ENCODE data around the gene ANKAR. TPM values are rescaled to one million over a fixed set of nuclear protein-coding genes. Genes with fewer than 3 reads are reported as not detected.

ANKAR gene
- total and polyA plus RNA-seq, 9 of the 15 experiments (the other 6 are each of a cell fraction or from before 2014, with no cell fraction given) = 0.04 to 0.52 (median 0.39) TPM

- Histone ChIP-seq H3K9me1 (ENCODE audit: control insufficient read depth, insufficient read depth, low read length) (no peaks in the 10 kb centered on the region), H3K9me3 (replicated peaks; ENCODE audit: control insufficient read depth, insufficient read depth, low read depth, low read length) (no peaks in the 10 kb centered on the region), H3K79me2 (ENCODE audit: control insufficient read depth, insufficient read depth, low read length) (no peaks in the 10 kb centered on the region), H4K20me1 (replicated peaks; ENCODE audit: control insufficient read depth, insufficient read depth, low read length) (no peaks in the 10 kb centered on the region), H2AFZ (ENCODE audit: low read depth, low read length) (peak overlapping the region; percentile 72), H3K27me3 (ENCODE audit: control insufficient read depth in 2 of 2, insufficient read depth in 2 of 2, low read length in 2 of 2) (no peaks in the 10 kb centered on the region), H3K4me3 (no peak overlapping the region), H3K36me3 (ENCODE audit: control insufficient read depth, insufficient read depth, low read length) (no peaks in the 10 kb centered on the region), H3K9ac (ENCODE audit: insufficient read depth in 1 of 2, low read depth in 2 of 2, low read length in 2 of 2) (peak overlapping the region; percentile 7 to 45; a peak in 2 of 4 replicates), H3K4me2 (ENCODE audit: insufficient read depth, low read length) (peak overlapping the region; percentile 33; the same call in 1 of the 2 replicates), H3K4me1 (replicated peaks in 1 of 2; ENCODE audit: control insufficient read depth in 2 of 2, insufficient read depth in 2 of 2, low read length in 2 of 2) (no peaks in the 10 kb centered on the region; a peak in 3 of 5 replicates), H3K27ac (ENCODE audit: extremely low read depth, low read depth, low read length) (peak overlapping the region; percentile 39; the same call in 2 of the 3 replicates)
- peak; percentile 95 for ATAC-seq
- ChIA-PET POLR2A (interaction anchor here (1.1 kb wide), 1 partner anchor 64 kb away, joined by 5 read pairs; the partner anchor contains the start of gene OSGEPL1), CTCF (ENCODE audit: low intra/inter-chr PET ratio) (interaction anchor here (0.6 to 4.4 kb wide), 3 partner anchors 38 to 1239 kb away, joined by 3 to 38 read pairs (median 3); partner anchors contain the start of gene ASNSD1)
- 25% methylated on average over 6 of the region's 6 CpGs for WGBS (ENCODE audit: insufficient coverage, low coverage, missing lambda C conversion rate)
- intact Hi-C loops (cut with micrococcal nuclease) = loop anchor here (1.0 kb wide), 1 partner anchor 37 kb away; the partner anchor contains the start of gene ASNSD1
- in situ Hi-C loops (cut with MboI) = no loop called here
- no TSS peak for BruUV-seq (replicated peaks)
- FAIRE-seq = peak; percentile 65
- peak; percentile 30 to 50 (median 34) for DNase-seq (ENCODE audit: extremely low read depth in 1 of 4, low spot score in 3 of 4)
- TF ChIP-seq POLR2AphosphoS2 (IDR thresholded peaks at IDR 0.05; ENCODE audit: low read length) = no peak
- no peak for TF ChIP-seq EGR1 (conservative IDR thresholded peaks at IDR 0.05)
- TF ChIP-seq PTBP1 (IDR thresholded peaks at IDR 0.05; ENCODE audit: low read depth, low read length) = no peak
- TF ChIP-seq, protein P1, sequence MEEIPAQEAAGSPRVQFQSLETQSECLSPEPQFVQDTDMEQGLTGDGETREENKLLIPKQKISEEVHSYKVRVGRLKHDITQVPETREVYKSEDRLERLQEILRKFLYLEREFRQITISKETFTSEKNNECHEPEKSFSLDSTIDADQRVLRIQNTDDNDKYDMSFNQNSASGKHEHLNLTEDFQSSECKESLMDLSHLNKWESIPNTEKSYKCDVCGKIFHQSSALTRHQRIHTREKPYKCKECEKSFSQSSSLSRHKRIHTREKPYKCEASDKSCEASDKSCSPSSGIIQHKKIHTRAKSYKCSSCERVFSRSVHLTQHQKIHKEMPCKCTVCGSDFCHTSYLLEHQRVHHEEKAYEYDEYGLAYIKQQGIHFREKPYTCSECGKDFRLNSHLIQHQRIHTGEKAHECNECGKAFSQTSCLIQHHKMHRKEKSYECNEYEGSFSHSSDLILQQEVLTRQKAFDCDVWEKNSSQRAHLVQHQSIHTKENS (CRISPR knock-in tag; IDR thresholded peaks at IDR 0.05) = no peak
- TF ChIP-seq U2AF2 (optimal IDR thresholded peaks at IDR 0.05; ENCODE audit: low read depth, low read length) = no peak
- no peak for TF ChIP-seq CBX8 (IDR thresholded peaks at IDR 0.05; ENCODE audit: borderline replicate concordance, extremely low read depth, low read depth, low read length, poor library complexity, severe bottlenecking)
- TF ChIP-seq HOXB6 (CRISPR knock-in tag; IDR thresholded peaks at IDR 0.05; ENCODE audit: borderline replicate concordance) = no peak
- TF ChIP-seq ZNF197 (CRISPR knock-in tag; IDR thresholded peaks at IDR 0.05; ENCODE audit: low read depth) = 0 out of 2 replicates have a peak, but pooled peaks have one; percentile 33
- no peak for TF ChIP-seq ZBTB17 (CRISPR knock-in tag; IDR thresholded peaks at IDR 0.05)
- TF ChIP-seq FOXK2 (conservative IDR thresholded peaks at IDR 0.05 in 1 of 2, IDR thresholded peaks at IDR 0.05 in 1 of 2; ENCODE audit: low read depth in 2 of 2) = no peak
- peak; percentile 68; the same call in 1 of the 2 replicates for TF ChIP-seq ARID3A (IDR thresholded peaks at IDR 0.05; ENCODE audit: borderline replicate concordance, low read depth, low read length)
- TF ChIP-seq SRSF1 (IDR thresholded peaks at IDR 0.05; ENCODE audit: low read depth, low read length) = no peak
- TF ChIP-seq MCM7 (IDR thresholded peaks at IDR 0.05) = no peak
- 0 out of 2 replicates have a peak, but pooled peaks have one; percentile 38 for TF ChIP-seq ATF7 (IDR thresholded peaks at IDR 0.05)
- TF ChIP-seq MYBL2 (IDR thresholded peaks at IDR 0.05; ENCODE audit: low read depth) = 0 out of 2 replicates have a peak, but pooled peaks have one; percentile 10
- no peak for TF ChIP-seq MYBL2 (CRISPR knock-in tag; IDR thresholded peaks at IDR 0.05; ENCODE audit: borderline replicate concordance)
Measured at GRCh38 chr2:189698020-189698887, 23.8 kb downstream of the ANKAR start.

Measured in K562 (cell line).